DOHH2 (cell line): ENCODE measurements around the gene SSC5D.
"Not testable (repeated sequence)": the region's sequence is repeated elsewhere in the genome, so short reads cannot be mapped to it uniquely, and the experiment has no call there.

ENCODE experiments used
- H3F3A ChIP-seq: fragments of 200-600 bp; sonication (generic), shearing (Covaris generic); 2 replicates; pipeline ENCODE4 v1.6.0; 2016; ENCODE audit warnings: antibody characterized with exemption, mild to moderate bottlenecking; ENCODE audit not compliant: control insufficient read depth, insufficient read depth
- H3K27ac ChIP-seq: fragments of 200-600 bp; sonication (generic); 2 replicates; pipeline ENCODE4 v1.5.1; 2014; ENCODE audit warnings: low read depth, mild to moderate bottlenecking, low read length, moderate library complexity
- H3K27me3 ChIP-seq: fragments of 200-600 bp; sonication (generic); 2 replicates; pipeline ENCODE4 v1.6.1; 2014; ENCODE audit warnings: mild to moderate bottlenecking, low read length, mixed read lengths; ENCODE audit not compliant: control insufficient read depth
- H3K36me3 ChIP-seq: fragments of 200-600 bp; sonication (generic); 2 replicates; pipeline ENCODE4 v1.6.1; 2014; ENCODE audit warnings: mild to moderate bottlenecking, low read length, moderate library complexity, mixed read lengths; ENCODE audit not compliant: control insufficient read depth
- H3K4me1 ChIP-seq: fragments of 200-600 bp; sonication (generic); 2 replicates; pipeline ENCODE4 v1.6.1; 2014; ENCODE audit warnings: mild to moderate bottlenecking, low read length, mixed read lengths; ENCODE audit not compliant: control insufficient read depth
- H3K4me2 ChIP-seq: fragments of 200-600 bp; sonication (generic); 2 replicates; pipeline ENCODE4 v1.6.0; 2014; ENCODE audit warnings: mild to moderate bottlenecking, low read length, moderate library complexity
- H3K4me3 ChIP-seq: fragments of 200-600 bp; sonication (generic); 2 replicates; pipeline ENCODE4 v1.5.1; 2014; ENCODE audit warnings: mild to moderate bottlenecking, low read length, mixed read lengths
- H3K79me2 ChIP-seq: fragments of 200-600 bp; sonication (generic); 2 replicates; pipeline ENCODE4 v1.6.1; 2014; ENCODE audit warnings: mild to moderate bottlenecking, low read length, mixed read lengths; ENCODE audit not compliant: control insufficient read depth
- H3K9me2 ChIP-seq: fragments of 200-600 bp; sonication (generic); replicated peaks from 2 replicates; pipeline ENCODE4 v1.6.1; 2014; ENCODE audit warnings: mild to moderate bottlenecking, low read length, mixed read lengths; ENCODE audit not compliant: control insufficient read depth
- H3K9me3 ChIP-seq: fragments of 200-600 bp; sonication (generic); 2 replicates; pipeline ENCODE4 v1.6.1; 2014; ENCODE audit warnings: antibody characterized with exemption, low read length, mixed read lengths; ENCODE audit not compliant: control insufficient read depth, insufficient read depth
- H4K20me1 ChIP-seq: fragments of 200-600 bp; sonication (generic); 2 replicates; pipeline ENCODE4 v1.6.0; 2014; ENCODE audit warnings: low read depth, mild to moderate bottlenecking, antibody characterized with exemption, low read length, moderate library complexity; ENCODE audit not compliant: control insufficient read depth, insufficient read depth
- EZH2phosphoT487 ChIP-seq: fragments of 200-600 bp; sonication (generic); IDR thresholded peaks from 2 replicates; pipeline ENCODE4 v1.6.1; 2017; ENCODE audit warnings: borderline replicate concordance, mild to moderate bottlenecking, antibody characterized with exemption, low read length, moderate library complexity, mixed read lengths
- TF ChIP-seq, protein P1 (sequence below): fragments of 200-600 bp; sonication (generic); IDR thresholded peaks from one replicate; pipeline ENCODE4 v1.5.1; 2014; ENCODE audit warnings: antibody characterized with exemption, mild to moderate bottlenecking, low read depth, low read length; ENCODE audit not compliant: poor library complexity, severe bottlenecking

Gene SSC5D

DNA sequence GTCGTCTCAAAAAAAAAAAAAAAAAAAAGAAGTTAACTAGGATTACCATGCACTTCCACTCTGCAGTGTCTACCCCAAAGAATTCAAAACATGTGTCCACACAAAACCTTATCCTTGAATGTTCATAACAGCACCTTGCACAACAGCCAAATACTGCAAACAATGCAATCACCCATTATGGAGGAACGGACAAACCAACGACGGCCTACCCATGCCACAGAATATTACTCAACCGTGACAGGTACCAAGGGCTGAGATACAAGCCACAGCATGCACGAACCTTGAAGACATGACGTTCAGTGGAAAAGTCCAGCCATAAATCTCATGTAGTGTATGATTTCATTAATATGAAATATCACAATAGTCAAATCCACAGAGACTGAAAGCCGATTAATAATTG, 42.2 kb upstream of the SSC5D start:
- Histone ChIP-seq H4K20me1 (no peaks in the 10 kb centered on the region), H3K9me2 (no peaks in the 10 kb centered on the region), H3F3A (peaks cover 5% of the 10 kb centered on the region; the same call in 1 of the 2 replicates), H3K36me3 (no peaks in the 10 kb centered on the region), H3K27me3 (peaks cover 26% of the 10 kb centered on the region), H3K4me1 (peaks cover 8% of the 10 kb centered on the region), H3K27ac (no peak overlapping the region), H3K9me3 (no peaks in the 10 kb centered on the region), H3K4me2 (no peak overlapping the region), H3K4me3 (no peak overlapping the region), H3K79me2 (no peaks in the 10 kb centered on the region)
- no peak for TF ChIP-seq EZH2phosphoT487
- TF ChIP-seq, protein P1, sequence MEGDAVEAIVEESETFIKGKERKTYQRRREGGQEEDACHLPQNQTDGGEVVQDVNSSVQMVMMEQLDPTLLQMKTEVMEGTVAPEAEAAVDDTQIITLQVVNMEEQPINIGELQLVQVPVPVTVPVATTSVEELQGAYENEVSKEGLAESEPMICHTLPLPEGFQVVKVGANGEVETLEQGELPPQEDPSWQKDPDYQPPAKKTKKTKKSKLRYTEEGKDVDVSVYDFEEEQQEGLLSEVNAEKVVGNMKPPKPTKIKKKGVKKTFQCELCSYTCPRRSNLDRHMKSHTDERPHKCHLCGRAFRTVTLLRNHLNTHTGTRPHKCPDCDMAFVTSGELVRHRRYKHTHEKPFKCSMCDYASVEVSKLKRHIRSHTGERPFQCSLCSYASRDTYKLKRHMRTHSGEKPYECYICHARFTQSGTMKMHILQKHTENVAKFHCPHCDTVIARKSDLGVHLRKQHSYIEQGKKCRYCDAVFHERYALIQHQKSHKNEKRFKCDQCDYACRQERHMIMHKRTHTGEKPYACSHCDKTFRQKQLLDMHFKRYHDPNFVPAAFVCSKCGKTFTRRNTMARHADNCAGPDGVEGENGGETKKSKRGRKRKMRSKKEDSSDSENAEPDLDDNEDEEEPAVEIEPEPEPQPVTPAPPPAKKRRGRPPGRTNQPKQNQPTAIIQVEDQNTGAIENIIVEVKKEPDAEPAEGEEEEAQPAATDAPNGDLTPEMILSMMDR, result no peak

DNA sequence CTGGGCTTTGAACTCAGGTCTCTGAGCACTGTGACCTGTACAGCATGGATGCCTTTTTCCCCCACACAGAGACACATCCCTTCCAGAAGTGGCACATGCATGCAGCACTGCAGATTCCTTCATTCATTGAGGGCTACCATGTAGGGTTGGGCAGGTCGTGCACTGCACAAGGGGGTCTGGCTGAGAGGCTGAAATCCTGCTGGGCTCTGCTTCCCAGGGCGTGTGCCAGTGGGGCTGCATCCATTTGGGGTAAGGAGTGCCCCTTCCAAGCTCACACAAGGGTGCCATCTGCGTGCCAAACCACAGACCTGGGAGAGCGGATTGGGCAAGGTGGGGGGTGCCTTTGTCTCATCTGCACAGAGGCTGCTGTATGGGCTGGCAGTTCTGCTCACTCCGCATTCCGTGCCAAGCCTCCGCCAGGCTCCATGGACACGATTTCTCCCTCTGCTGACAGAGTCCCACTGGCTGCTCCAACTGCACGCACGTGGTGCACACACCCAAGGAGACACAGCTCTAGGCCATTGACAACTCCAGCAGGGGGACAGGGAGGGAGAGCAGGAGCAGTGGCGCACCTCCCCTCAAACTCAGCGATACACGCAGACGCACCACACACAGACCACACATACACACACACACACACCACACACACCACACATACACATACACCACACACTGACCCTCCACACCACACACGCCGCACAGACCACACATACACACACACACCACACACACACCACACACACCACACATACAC, 40.6 kb upstream of the SSC5D start:
- H3F3A ChIP-seq, result no peaks in the 10 kb centered on the region
- TF ChIP-seq, protein P1, result no peak
- no peak for TF ChIP-seq EZH2phosphoT487
- no peaks in the 10 kb centered on the region for H3K79me2 ChIP-seq
- no peak overlapping the region for H3K4me3 ChIP-seq
- H3K4me1 ChIP-seq, result no peaks in the 10 kb centered on the region
- no peaks in the 10 kb centered on the region for H4K20me1 ChIP-seq
- H3K27me3 ChIP-seq, result peaks cover 25% of the 10 kb centered on the region
- no peaks in the 10 kb centered on the region for H3K9me2 ChIP-seq
- no peaks in the 10 kb centered on the region for H3K36me3 ChIP-seq
- H3K9me3 ChIP-seq, result no peaks in the 10 kb centered on the region
- H3K4me2 ChIP-seq, result no peak overlapping the region
- no peak overlapping the region for H3K27ac ChIP-seq

DNA sequence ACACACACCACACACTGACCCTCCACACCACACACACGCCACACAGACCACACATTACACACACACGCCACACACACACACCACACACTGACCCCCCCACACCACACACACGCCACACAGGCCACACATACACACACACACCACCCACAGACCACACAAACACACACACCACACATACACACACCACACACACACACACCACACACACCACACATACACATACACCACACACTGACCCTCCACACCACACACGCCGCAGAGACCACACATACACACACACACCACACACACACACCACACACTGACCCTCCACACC, 40.1 kb upstream of the SSC5D start:
- not testable (repeated sequence) for H3K79me2 ChIP-seq, H3K4me1 ChIP-seq
- H3K27me3 ChIP-seq, result peaks cover 23% of the 10 kb centered on the region

DNA sequence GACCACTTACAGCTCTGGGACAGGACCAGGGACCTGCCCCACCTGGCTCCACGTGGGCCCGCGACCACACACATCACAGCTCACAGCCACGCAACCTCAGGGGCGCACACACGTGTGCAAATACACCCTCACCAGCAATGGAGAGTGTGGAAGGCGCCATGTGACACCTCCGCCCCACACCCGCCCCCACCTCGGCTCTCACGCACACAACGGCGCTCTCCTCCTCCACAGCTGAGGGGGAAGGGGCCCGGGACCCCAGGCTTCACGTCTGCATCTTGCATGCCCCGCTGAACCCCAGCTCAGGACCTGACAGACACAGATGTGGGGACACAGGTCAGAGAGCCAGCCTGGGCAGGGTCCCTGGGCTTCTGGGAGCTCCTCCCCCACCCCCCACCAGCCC, 38.8 kb upstream of the SSC5D start:
- no peaks in the 10 kb centered on the region for H3K36me3 ChIP-seq
- no peak for TF ChIP-seq EZH2phosphoT487
- TF ChIP-seq, protein P1, result no peak

More for the DNA sequence above, 40.1 kb upstream of the SSC5D start:
- not testable (repeated sequence) for H3K4me2 ChIP-seq, H4K20me1 ChIP-seq, H3K27ac ChIP-seq, H3F3A ChIP-seq, H3K4me3 ChIP-seq, H3K36me3 ChIP-seq, H3K9me3 ChIP-seq, H3K9me2 ChIP-seq

More for the DNA sequence above, 38.8 kb upstream of the SSC5D start:
- H3K9me3 ChIP-seq, result no peaks in the 10 kb centered on the region
- H3K4me2 ChIP-seq, result no peak overlapping the region
- H3K9me2 ChIP-seq, result no peaks in the 10 kb centered on the region
- no peaks in the 10 kb centered on the region for H3K79me2 ChIP-seq
- H3K4me1 ChIP-seq, result no peaks in the 10 kb centered on the region
- no peaks in the 10 kb centered on the region; the same call in 1 of the 2 replicates for H3F3A ChIP-seq
- no peak overlapping the region for H3K4me3 ChIP-seq
- H3K27me3 ChIP-seq, result peaks cover 14% of the 10 kb centered on the region
- no peak overlapping the region for H3K27ac ChIP-seq
- H4K20me1 ChIP-seq, result no peaks in the 10 kb centered on the region
